Small intestine (tissue), 7 donors: Measurements from ENCODE around the gene C11orf24. TPM values are rescaled to one million over a fixed set of nuclear protein-coding genes. Genes with fewer than 3 reads are reported as not detected.

Source experiments
- DNase-seq, 2 donors: peaks; one replicate each; pipeline versions ENCODE4 v3.0.0 to v3.0.0-alpha.2; 2013
- FAIRE-seq: peaks from 2 replicates; lab custom pipeline; 2012; peaks lifted over from hg19 to GRCh38; lab: Jason Lieb, UNC
- H3K27ac ChIP-seq, 3 donors: one replicate each; pipeline ENCODE4 v1.5.1; 2013; ENCODE audit warnings: low read length in 2 of 3, mild to moderate bottlenecking in 2 of 3, control low read depth in 1 of 3, inconsistent platforms in 1 of 3, low read depth in 1 of 3, moderate library complexity in 1 of 3
- H3K27me3 ChIP-seq, 3 donors: one replicate each; pipeline ENCODE4 v1.6.1; 2013; ENCODE audit warnings: low read length in 3 of 3, inconsistent platforms in 1 of 3; ENCODE audit not compliant: control insufficient read depth in 3 of 3, insufficient read depth in 3 of 3
- H3K36me3 ChIP-seq, 3 donors: one replicate each; pipeline ENCODE4 v1.6.1; 2013; ENCODE audit warnings: low read length in 3 of 3, inconsistent platforms in 1 of 3, low read depth in 1 of 3, mild to moderate bottlenecking in 1 of 3, moderate library complexity in 1 of 3; ENCODE audit not compliant: control insufficient read depth in 3 of 3, insufficient read depth in 2 of 3
- H3K4me1 ChIP-seq, 3 donors: one replicate each; pipeline ENCODE4 v1.6.1; 2013; ENCODE audit warnings: low read length in 2 of 3, inconsistent platforms in 1 of 3, low read depth in 1 of 3, mild to moderate bottlenecking in 1 of 3, moderate library complexity in 1 of 3; ENCODE audit not compliant: control insufficient read depth in 3 of 3, insufficient read depth in 2 of 3
- H3K4me3 ChIP-seq, 3 donors: one replicate each; pipeline ENCODE4 v1.5.1; 2013; ENCODE audit warnings: low read length in 3 of 3, control low read depth in 1 of 3, inconsistent platforms in 1 of 3, low read depth in 1 of 3, mild to moderate bottlenecking in 1 of 3, moderate library complexity in 1 of 3
- H3K9me3 ChIP-seq, 2 donors: one replicate each; pipeline ENCODE4 v1.6.1; 2013; ENCODE audit warnings: low read depth in 1 of 2, low read length in 1 of 2; ENCODE audit not compliant: control insufficient read depth in 2 of 2, insufficient read depth in 1 of 2
- WGBS, 3 donors: extraction: QIAGEN DNeasy Blood & Tissue Kit; methylation state at CpG; one replicate each; pipeline ENCODE4 v1.1.7; 2013; 5-methylcytosine and 5-hydroxymethylcytosine counted together
- polyA plus RNA-seq, 4 donors: library from polyadenylated mRNA; stranded (reverse) in 3 of 4; unstranded in 1 of 4; fragments of 200-250 nt in 3 of 4; fragments of 120-200 nt in 1 of 4; gene quantifications; one replicate each; pipeline versions ENCODE4 v1.2.1 to v1.2.3, GENCODE V29; 2013
- donor health status: healthy with polysubstance abuse.
- donor health status: control.
- donor health status: control.
- donor health status: Bipolar disorder and iron deficiency.
- donor health status: healthy.

Gene C11orf24
- polyA plus RNA-seq, 4 donors, result 39.4 to 168 (median 94.3) TPM

- no peaks in the 10 kb centered on the region for H3K9me3 ChIP-seq
- DNase-seq (peak; percentile 73 to 78), FAIRE-seq (no peak)
- WGBS, 3 donors, result 8 to 31% (median 17%) methylated on average over 14 of the region's 14 CpGs
- H3K4me1 ChIP-seq, result peaks cover 5 to 39% (median 6%) of the 10 kb centered on the region in 3 donors
- H3K27ac ChIP-seq, result peak overlapping the region; percentile 73 to 84 (median 73)
- H3K4me3 ChIP-seq, result peak overlapping the region; percentile 20 to 71 (median 34)
- H3K27me3 ChIP-seq, result no peaks in the 10 kb centered on the region
- H3K36me3 ChIP-seq, result no peaks in the 10 kb centered on the region
These were observed 60.2 kb downstream of the C11orf24 start for GRCh38 chr11:68211546-68211945.

Other genes starting within 250 kb of the C11orf24 start
- gene NDUFS8, start 241.3 kb downstream of the C11orf24 start, polyA plus RNA-seq, result 100 to 1,000 TPM in 3 of 4 donors, 10 to 100 TPM in 1; 71.4 to 290 (median 203) TPM
- 100 to 1,000 TPM in 3 of 4 donors, 10 to 100 TPM in 1; 79.1 to 437 (median 285) TPM for gene TCIRG1, start 232.9 kb downstream of the C11orf24 start, polyA plus RNA-seq
- 100 to 1,000 TPM in 3 of 4 donors, 10 to 100 TPM in 1; 31.5 to 180 (median 139) TPM for gene CHKA, start 150.6 kb downstream of the C11orf24 start, polyA plus RNA-seq
- 10 to 100 TPM; 17.3 to 53.5 (median 30.0) TPM for gene KMT5B, start 58.7 kb downstream of the C11orf24 start, polyA plus RNA-seq
- 100 to 1,000 TPM in 1 of 4 donors, 10 to 100 TPM in 3; 39.7 to 122 (median 78.4) TPM for gene LRP5, start 40.6 kb upstream of the C11orf24 start, polyA plus RNA-seq
- gene PPP6R3, start 188.8 kb upstream of the C11orf24 start, polyA plus RNA-seq, result 10 to 100 TPM; 30.5 to 68.7 (median 39.1) TPM